ENCODE data around the gene ZNF444. TPM values are rescaled to one million over a fixed set of nuclear protein-coding genes. Genes with fewer than 3 reads are reported as not detected.

Gene ZNF444
- polyA plus RNA-seq, 1 experiment = 9.9 TPM

DNA sequence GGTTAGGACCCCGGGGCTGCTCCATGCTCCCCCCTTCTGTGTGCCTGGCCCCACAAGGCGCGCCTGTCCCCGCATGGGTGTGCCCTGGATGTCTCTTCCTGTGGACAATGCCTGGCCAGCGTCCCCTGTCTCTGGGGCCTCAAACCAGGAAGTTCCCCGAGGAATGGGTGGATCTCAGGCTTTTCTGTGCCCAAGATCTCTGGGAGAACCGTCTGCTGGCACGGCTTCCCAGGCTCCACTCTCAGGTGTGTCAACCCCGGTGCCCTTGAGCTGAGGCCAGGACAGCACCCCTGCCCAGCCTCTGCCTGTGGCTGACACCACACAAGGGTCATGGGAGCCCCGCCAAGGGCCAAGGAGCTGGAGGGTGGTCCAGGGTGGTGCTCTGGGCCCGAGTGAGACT is 15.7 kb downstream of the ZNF444 start:
- no peak overlapping the region for H3K4me3 ChIP-seq (ENCODE audit: low read depth, low read length)
- CTCF ChIA-PET = no interaction called here
- POLR2A ChIA-PET = no interaction called here
- peaks cover 6% of the 10 kb centered on the region; the same call in 1 of the 2 replicates for H3K9me3 ChIP-seq (ENCODE audit: control insufficient read depth, insufficient read depth, low read length)
- H3K27me3 ChIP-seq (ENCODE audit: control insufficient read depth, insufficient read depth, low read length) = no peaks in the 10 kb centered on the region
- DNase-seq (ENCODE audit: low read depth, low spot score) = no peak
- TF ChIP-seq, protein P1, sequence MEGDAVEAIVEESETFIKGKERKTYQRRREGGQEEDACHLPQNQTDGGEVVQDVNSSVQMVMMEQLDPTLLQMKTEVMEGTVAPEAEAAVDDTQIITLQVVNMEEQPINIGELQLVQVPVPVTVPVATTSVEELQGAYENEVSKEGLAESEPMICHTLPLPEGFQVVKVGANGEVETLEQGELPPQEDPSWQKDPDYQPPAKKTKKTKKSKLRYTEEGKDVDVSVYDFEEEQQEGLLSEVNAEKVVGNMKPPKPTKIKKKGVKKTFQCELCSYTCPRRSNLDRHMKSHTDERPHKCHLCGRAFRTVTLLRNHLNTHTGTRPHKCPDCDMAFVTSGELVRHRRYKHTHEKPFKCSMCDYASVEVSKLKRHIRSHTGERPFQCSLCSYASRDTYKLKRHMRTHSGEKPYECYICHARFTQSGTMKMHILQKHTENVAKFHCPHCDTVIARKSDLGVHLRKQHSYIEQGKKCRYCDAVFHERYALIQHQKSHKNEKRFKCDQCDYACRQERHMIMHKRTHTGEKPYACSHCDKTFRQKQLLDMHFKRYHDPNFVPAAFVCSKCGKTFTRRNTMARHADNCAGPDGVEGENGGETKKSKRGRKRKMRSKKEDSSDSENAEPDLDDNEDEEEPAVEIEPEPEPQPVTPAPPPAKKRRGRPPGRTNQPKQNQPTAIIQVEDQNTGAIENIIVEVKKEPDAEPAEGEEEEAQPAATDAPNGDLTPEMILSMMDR (IDR thresholded peaks at IDR 0.05; ENCODE audit: low read depth, low read length) = no peak
- no peak overlapping the region for H3K27ac ChIP-seq (ENCODE audit: low read depth, low read length)

DNA sequence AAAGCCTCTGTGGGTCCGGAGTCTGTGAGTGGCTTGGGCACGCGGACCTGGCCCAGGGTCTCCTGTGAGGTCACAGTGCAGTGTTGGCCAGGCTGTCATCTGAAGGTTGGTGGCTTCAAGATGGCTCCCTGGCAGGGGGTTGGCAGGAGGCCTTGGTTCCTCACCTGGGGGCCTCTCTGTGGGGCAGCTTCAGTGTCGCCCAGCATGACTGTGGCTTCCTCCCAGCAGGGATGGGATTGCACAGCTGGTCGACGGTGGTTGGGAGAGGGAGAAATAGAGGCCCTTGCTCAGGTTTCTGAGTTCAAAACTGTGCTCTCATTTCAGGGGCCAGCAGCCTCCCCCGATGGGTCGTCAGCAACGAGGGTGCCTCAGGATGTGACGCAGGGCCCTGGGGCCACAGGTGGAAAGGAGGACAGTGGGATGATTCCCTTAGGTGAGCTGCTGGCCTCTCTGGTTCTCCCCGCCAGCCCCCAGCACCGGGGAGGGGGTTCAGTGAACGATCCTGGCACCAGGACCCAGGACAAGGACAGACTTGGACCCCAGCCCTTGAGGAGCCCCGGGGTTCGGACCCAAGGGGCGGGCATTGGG is 17.2 kb downstream of the ZNF444 start:
- Histone ChIP-seq H3K27me3 (ENCODE audit: control insufficient read depth, insufficient read depth, low read length) (no peaks in the 10 kb centered on the region), H3K9me3 (ENCODE audit: control insufficient read depth, insufficient read depth, low read length) (peaks cover 6% of the 10 kb centered on the region; the same call in 1 of the 2 replicates), H3K27ac (ENCODE audit: low read depth, low read length) (no peak overlapping the region), H3K4me3 (ENCODE audit: low read depth, low read length) (no peak overlapping the region)
- TF ChIP-seq, protein P1 (IDR thresholded peaks at IDR 0.05; ENCODE audit: low read depth, low read length) = no peak
- ChIA-PET POLR2A (interaction anchor here (0.6 kb wide), 1 partner anchor 20 kb away, joined by 5 read pairs; no protein-coding TSS in a partner anchor), CTCF (interaction anchor here (0.8 to 1.1 kb wide), 3 partner anchors 10 to 175 kb away, joined by 3 to 7 read pairs (median 3); no protein-coding TSS in a partner anchor)
- DNase-seq (ENCODE audit: low read depth, low spot score) = no peak

DNA sequence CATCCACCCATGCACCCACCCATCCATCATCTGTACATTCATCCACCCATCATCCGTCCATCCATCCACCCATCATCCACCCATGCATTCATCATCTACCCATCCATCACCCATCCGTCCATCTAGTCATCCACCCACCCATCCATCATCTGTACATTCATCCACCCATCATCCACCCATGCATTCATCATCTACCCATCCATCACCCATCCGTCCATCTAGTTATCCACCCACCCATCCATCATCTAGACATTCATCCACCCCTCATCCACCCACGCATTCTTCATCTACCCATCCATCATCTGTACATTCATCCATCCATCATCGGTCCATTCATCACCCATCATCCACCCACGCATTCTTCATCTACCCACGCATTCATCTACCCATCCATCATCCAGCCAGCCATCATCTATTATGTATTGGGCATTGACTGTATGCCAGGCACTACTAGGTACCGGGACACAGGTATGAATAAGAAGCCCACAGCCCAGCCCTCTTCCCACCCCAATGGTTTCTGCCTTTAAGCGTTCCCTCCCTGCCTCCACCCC is 18.0 kb downstream of the ZNF444 start:
- H3K4me3 ChIP-seq (ENCODE audit: low read depth, low read length) = no peak overlapping the region
- no peak for DNase-seq (ENCODE audit: low read depth, low spot score)
- H3K27me3 ChIP-seq (ENCODE audit: control insufficient read depth, insufficient read depth, low read length) = no peaks in the 10 kb centered on the region
- TF ChIP-seq, protein P1 (IDR thresholded peaks at IDR 0.05; ENCODE audit: low read depth, low read length) = no peak
- ChIA-PET CTCF (no interaction called here), POLR2A (no interaction called here)
- H3K27ac ChIP-seq (ENCODE audit: low read depth, low read length) = no peak overlapping the region
- H3K9me3 ChIP-seq (ENCODE audit: control insufficient read depth, insufficient read depth, low read length) = peaks cover 6% of the 10 kb centered on the region; the same call in 1 of the 2 replicates

DNA sequence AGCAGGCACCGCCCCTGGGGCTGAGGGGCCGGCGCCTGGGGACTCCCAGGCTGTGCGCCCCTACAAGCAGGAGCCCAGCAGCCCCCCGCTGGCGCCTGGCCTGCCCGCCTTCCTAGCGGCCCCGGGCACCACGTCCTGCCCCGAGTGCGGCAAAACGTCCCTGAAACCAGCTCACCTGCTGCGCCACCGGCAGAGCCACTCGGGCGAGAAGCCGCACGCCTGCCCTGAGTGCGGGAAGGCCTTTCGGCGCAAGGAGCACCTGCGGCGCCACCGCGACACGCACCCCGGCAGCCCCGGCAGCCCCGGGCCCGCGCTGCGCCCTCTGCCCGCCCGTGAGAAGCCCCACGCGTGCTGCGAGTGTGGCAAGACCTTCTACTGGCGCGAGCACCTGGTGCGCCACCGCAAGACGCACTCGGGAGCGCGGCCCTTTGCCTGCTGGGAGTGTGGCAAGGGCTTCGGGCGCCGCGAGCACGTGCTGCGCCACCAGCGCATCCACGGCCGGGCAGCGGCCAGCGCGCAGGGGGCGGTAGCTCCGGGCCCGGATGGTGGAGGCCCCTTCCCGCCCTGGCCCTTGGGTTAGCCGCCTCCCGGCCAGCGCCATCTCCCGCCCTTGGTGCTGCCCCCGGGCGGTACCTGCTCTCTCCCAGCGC is 18.7 kb downstream of the ZNF444 start:
- no peak overlapping the region for H3K27ac ChIP-seq (ENCODE audit: low read depth, low read length)
- CTCF ChIA-PET = interaction anchor here (1.3 kb wide), 1 partner anchor 12 kb away, joined by 4 read pairs; no protein-coding TSS in a partner anchor
- POLR2A ChIA-PET = no interaction called here
- peaks cover 6% of the 10 kb centered on the region; the same call in 1 of the 2 replicates for H3K9me3 ChIP-seq (ENCODE audit: control insufficient read depth, insufficient read depth, low read length)
- H3K4me3 ChIP-seq (ENCODE audit: low read depth, low read length) = no peak overlapping the region
- TF ChIP-seq, protein P1 (IDR thresholded peaks at IDR 0.05; ENCODE audit: low read depth, low read length) = no peak
- H3K27me3 ChIP-seq (ENCODE audit: control insufficient read depth, insufficient read depth, low read length) = no peaks in the 10 kb centered on the region
- no peak for DNase-seq (ENCODE audit: low read depth, low spot score)

DNA sequence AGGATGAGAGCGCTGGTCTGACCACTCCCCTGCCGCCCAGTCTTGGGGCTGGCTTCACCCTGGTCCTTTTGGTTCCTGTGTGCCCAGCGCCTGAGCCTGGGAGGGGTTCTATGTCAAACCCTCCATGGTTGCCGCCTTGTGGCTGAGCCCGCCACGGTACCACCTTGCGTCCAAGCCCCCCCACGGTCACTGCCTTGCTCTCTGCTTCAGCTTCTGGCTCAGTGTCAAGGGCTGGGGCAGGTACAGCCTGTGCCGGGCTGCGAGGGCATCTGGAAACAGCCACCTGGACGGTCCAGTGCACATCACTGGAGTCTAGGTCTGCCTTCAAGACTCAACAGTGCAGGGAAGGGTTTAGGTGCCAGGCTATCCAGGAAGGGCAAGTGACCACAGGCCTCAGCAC is 20.4 kb downstream of the ZNF444 start:
- no peak overlapping the region for H3K4me3 ChIP-seq (ENCODE audit: low read depth, low read length)
- no peaks in the 10 kb centered on the region for H3K27me3 ChIP-seq (ENCODE audit: control insufficient read depth, insufficient read depth, low read length)
- H3K9me3 ChIP-seq (ENCODE audit: control insufficient read depth, insufficient read depth, low read length) = peaks cover 6% of the 10 kb centered on the region; the same call in 1 of the 2 replicates
- no peak for DNase-seq (ENCODE audit: low read depth, low spot score)
- no peak overlapping the region for H3K27ac ChIP-seq (ENCODE audit: low read depth, low read length)
- POLR2A ChIA-PET = no interaction called here
- CTCF ChIA-PET = interaction anchor here (1.0 kb wide), 1 partner anchor 10 kb away, joined by 5 read pairs; no protein-coding TSS in a partner anchor
- TF ChIP-seq, protein P1 (IDR thresholded peaks at IDR 0.05; ENCODE audit: low read depth, low read length) = no peak
